ENCODE results near the gene PEX16. TPM values are rescaled to one million over a fixed set of nuclear protein-coding genes. Genes with fewer than 3 reads are reported as not detected.

PEX16 gene
- total and polyA plus RNA-seq, 2 of the 13 experiments (the other 11 are each of a cell fraction or from before 2014, with no cell fraction given): 12.5 to 21.8 TPM

GRCh38 chr11:45921561-45922424 is 4.1 kb upstream of the PEX16 start (continued):
- TF ChIP-seq MATR3 (CRISPR knock-in tag; IDR thresholded peaks at IDR 0.05): no peak
- no peak for TF ChIP-seq ZBED4 (CRISPR knock-in tag; IDR thresholded peaks at IDR 0.05; ENCODE audit: borderline replicate concordance)
- TF ChIP-seq MTERF4 (CRISPR knock-in tag; IDR thresholded peaks at IDR 0.05): no peak
- peak; percentile 62; the same call in 1 of the 2 replicates for TF ChIP-seq ZNF558 (CRISPR knock-in tag; IDR thresholded peaks at IDR 0.05; ENCODE audit: borderline replicate concordance)
- peak; percentile 82; the same call in 1 of the 2 replicates for TF ChIP-seq PHF21A (CRISPR knock-in tag; IDR thresholded peaks at IDR 0.05)
- no peak for TF ChIP-seq ZNF709 (CRISPR knock-in tag; IDR thresholded peaks at IDR 0.05)
- no peak for TF ChIP-seq BHLHE40 (IDR thresholded peaks at IDR 0.05; ENCODE audit: low read length)
- TF ChIP-seq ARNTL (CRISPR knock-in tag; IDR thresholded peaks at IDR 0.05): 0 out of 2 replicates have a peak, but pooled peaks have one; percentile 49
- no peak for TF ChIP-seq SPEN (CRISPR knock-in tag; IDR thresholded peaks at IDR 0.05; ENCODE audit: low read depth)
- TF ChIP-seq POGK (CRISPR knock-in tag; conservative IDR thresholded peaks at IDR 0.05): no peak; the same call in 1 of the 2 replicates
- TF ChIP-seq ZMYM2 (CRISPR knock-in tag; IDR thresholded peaks at IDR 0.05): no peak
- no peak for TF ChIP-seq ZNF704 (CRISPR knock-in tag; IDR thresholded peaks at IDR 0.05; ENCODE audit: borderline replicate concordance)
- no peak for TF ChIP-seq GABPA (IDR thresholded peaks at IDR 0.05; ENCODE audit: low read depth, low read length)
- no peak for TF ChIP-seq GABPA (CRISPR knock-in tag; IDR thresholded peaks at IDR 0.05; ENCODE audit: low read depth)
- no peak for TF ChIP-seq TBL1XR1 (IDR thresholded peaks at IDR 0.05; ENCODE audit: borderline replicate concordance, low read length, partially characterized antibody)
- TF ChIP-seq CREM (IDR thresholded peaks at IDR 0.05): no peak
- no peak for TF ChIP-seq CREM (CRISPR knock-in tag; IDR thresholded peaks at IDR 0.05)
- no peak for TF ChIP-seq ZBTB2 (CRISPR knock-in tag; IDR thresholded peaks at IDR 0.05; ENCODE audit: low read depth)
